ENCODE results near the gene GFOD1.

GRCh38 chr6:13486679-13487121, 700 bp downstream of the GFOD1 start:
- TF ChIP-seq POLR2A (IDR thresholded peaks at IDR 0.05; ENCODE audit: low read depth, low read length) (0 out of 2 replicates have a peak, but pooled peaks have one; percentile 43), POLR2AphosphoS5 (IDR thresholded peaks at IDR 0.05; ENCODE audit: low read depth, low read length) (no peak), TAF1 (IDR thresholded peaks at IDR 0.05; ENCODE audit: borderline replicate concordance, low read depth, low read length) (no peak)

All from GM12892 (cell line).